Measurements from ENCODE around the gene SLAIN2.

DNA sequence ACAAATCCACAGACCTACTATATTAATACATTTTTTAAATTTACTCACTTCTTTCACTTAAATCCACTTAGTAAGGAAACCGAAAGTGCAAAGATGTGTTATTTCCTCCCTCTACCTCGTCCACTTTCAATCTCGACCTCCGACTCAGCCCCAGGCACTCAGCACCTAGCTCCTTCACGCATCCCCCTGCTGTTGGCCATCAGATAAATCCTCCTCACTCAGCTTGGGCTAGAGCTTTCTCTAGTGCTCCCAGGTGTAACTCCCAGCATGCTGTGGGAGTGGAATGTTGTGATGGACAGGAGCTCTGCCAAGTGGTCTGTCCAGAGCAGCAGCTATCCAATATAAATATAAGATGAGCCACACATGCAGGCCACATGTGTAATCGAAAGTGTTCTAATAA is 45.0 kb upstream of the SLAIN2 start:
- TF ChIP-seq POLR2AphosphoS5 (IDR thresholded peaks at IDR 0.05; ENCODE audit: low read depth, low read length) (no peak), FOXP2 (optimal IDR thresholded peaks at IDR 0.05; ENCODE audit: borderline replicate concordance, extremely low read depth, extremely low read length, insufficient read depth) (no peak), TAF1 (IDR thresholded peaks at IDR 0.05; ENCODE audit: borderline replicate concordance, insufficient read depth, low read length) (no peak)
- TF ChIP-seq, protein P1, sequence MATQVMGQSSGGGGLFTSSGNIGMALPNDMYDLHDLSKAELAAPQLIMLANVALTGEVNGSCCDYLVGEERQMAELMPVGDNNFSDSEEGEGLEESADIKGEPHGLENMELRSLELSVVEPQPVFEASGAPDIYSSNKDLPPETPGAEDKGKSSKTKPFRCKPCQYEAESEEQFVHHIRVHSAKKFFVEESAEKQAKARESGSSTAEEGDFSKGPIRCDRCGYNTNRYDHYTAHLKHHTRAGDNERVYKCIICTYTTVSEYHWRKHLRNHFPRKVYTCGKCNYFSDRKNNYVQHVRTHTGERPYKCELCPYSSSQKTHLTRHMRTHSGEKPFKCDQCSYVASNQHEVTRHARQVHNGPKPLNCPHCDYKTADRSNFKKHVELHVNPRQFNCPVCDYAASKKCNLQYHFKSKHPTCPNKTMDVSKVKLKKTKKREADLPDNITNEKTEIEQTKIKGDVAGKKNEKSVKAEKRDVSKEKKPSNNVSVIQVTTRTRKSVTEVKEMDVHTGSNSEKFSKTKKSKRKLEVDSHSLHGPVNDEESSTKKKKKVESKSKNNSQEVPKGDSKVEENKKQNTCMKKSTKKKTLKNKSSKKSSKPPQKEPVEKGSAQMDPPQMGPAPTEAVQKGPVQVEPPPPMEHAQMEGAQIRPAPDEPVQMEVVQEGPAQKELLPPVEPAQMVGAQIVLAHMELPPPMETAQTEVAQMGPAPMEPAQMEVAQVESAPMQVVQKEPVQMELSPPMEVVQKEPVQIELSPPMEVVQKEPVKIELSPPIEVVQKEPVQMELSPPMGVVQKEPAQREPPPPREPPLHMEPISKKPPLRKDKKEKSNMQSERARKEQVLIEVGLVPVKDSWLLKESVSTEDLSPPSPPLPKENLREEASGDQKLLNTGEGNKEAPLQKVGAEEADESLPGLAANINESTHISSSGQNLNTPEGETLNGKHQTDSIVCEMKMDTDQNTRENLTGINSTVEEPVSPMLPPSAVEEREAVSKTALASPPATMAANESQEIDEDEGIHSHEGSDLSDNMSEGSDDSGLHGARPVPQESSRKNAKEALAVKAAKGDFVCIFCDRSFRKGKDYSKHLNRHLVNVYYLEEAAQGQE (IDR thresholded peaks at IDR 0.05; ENCODE audit: insufficient read depth in 1 of 2, low read depth in 2 of 2, low read length in 2 of 2), result no peak

Data from PFSK-1 (cell line).